Measurements from ENCODE around the gene PALB2. TPM values are rescaled to one million over a fixed set of nuclear protein-coding genes. Genes with fewer than 3 reads are reported as not detected.

The PALB2 gene
- polyA plus RNA-seq, 1 donor: 8.5 TPM

GRCh38 chr16:23554536-23554935 is 86.6 kb downstream of the PALB2 start:
- no peak for DNase-seq (ENCODE audit: low read depth)

Other genes starting within 250 kb of the PALB2 start
- gene COG7, start 188.1 kb downstream of the PALB2 start, polyA plus RNA-seq (ENCODE audit: insufficient read length): 15.8 TPM
- gene GGA2, start 130.8 kb downstream of the PALB2 start, polyA plus RNA-seq (ENCODE audit: insufficient read length): 138 TPM
- 16.7 TPM for gene EARS2, start 84.0 kb downstream of the PALB2 start, polyA plus RNA-seq (ENCODE audit: insufficient read length)
- 64.8 TPM for gene UBFD1, start 83.6 kb downstream of the PALB2 start, polyA plus RNA-seq (ENCODE audit: insufficient read length)
- 88.7 TPM for gene NDUFAB1, start 45.0 kb downstream of the PALB2 start, polyA plus RNA-seq (ENCODE audit: insufficient read length)
- 35.9 TPM for gene DCTN5, start 156 bp upstream of the PALB2 start, polyA plus RNA-seq (ENCODE audit: insufficient read length)
- gene PLK1, start 37.6 kb upstream of the PALB2 start, polyA plus RNA-seq (ENCODE audit: insufficient read length): 10.2 TPM
- gene ERN2, start 71.9 kb upstream of the PALB2 start, polyA plus RNA-seq (ENCODE audit: insufficient read length): not detected
- gene CHP2, start 113.7 kb upstream of the PALB2 start, polyA plus RNA-seq (ENCODE audit: insufficient read length): not detected
- gene PRKCB, start 194.7 kb upstream of the PALB2 start, polyA plus RNA-seq (ENCODE audit: insufficient read length): 1.2 TPM